ENCODE results near the gene TC2N.
"Not testable (repeated sequence)": the region's sequence is repeated elsewhere in the genome, so short reads cannot be mapped to it uniquely, and the experiment has no call there.

- TF ChIP-seq EZH2 (IDR thresholded peaks at IDR 0.05); POLR2AphosphoS5 (IDR thresholded peaks at IDR 0.05; ENCODE audit: borderline replicate concordance, low read depth, low read length): not testable (repeated sequence)
Measured at GRCh38 chr14:91897716-91898115, 30.4 kb upstream of the TC2N start.

Data from SK-N-MC (cell line).